ENCODE data around the gene CENATAC. TPM values are rescaled to one million over a fixed set of nuclear protein-coding genes. Genes with fewer than 3 reads are reported as not detected.

CENATAC gene
- total RNA-seq, 1 experiment from 2014 or later: 55.2 TPM

GRCh38 chr11:118971646-118972045, 26.3 kb upstream of the CENATAC start, which contains the start of gene FOXR1:
Gene FOXR1, plus strand, starts transcription at chr11:118971761. Its CDS starts 171 bp downstream, at chr11:118971932.
- no peaks in the 10 kb centered on the region for H3K4me1 ChIP-seq (ENCODE audit: insufficient read depth, low read length)
- no peak within 1 kb of the TSS for H2BK15ac ChIP-seq (ENCODE audit: low read depth, low read length)
- no peak within 1 kb of the TSS for H3K27ac Mint-ChIP-seq
- peaks cover 7% of the 10 kb centered on the region; the same call in 1 of the 2 replicates for H3K27me3 Mint-ChIP-seq (ENCODE audit: low read depth)
- no peaks in the 10 kb centered on the region for H3K23me2 ChIP-seq (ENCODE audit: insufficient read length, low read depth, low read length, poor library complexity, severe bottlenecking)
- no peak within 1 kb of the TSS for H3K56ac ChIP-seq (ENCODE audit: insufficient read length, low read depth, low read length)
- H3K9me3 ChIP-seq (ENCODE audit: control insufficient read depth, low read depth, low read length): no peaks in the 10 kb centered on the region
- no peak within 1 kb of the TSS for H3K9ac ChIP-seq (ENCODE audit: extremely low read depth, insufficient read length, low read length)
- H4K5ac ChIP-seq (ENCODE audit: insufficient read length, low read depth, low read length): no peak within 1 kb of the TSS
- no peak within 1 kb of the TSS for H3K4me2 ChIP-seq (ENCODE audit: insufficient read depth, insufficient read length, low read length)
- no peak for DNase-seq
- H4K91ac ChIP-seq (ENCODE audit: insufficient read length, low read depth, low read length): no peak within 1 kb of the TSS
- no CpG with 5 or more reads among the region's 33 CpGs for WGBS (ENCODE audit: extremely low coverage, insufficient read length, low lambda C conversion rate)
- no peak within 1 kb of the TSS for H3K4ac ChIP-seq (ENCODE audit: low read depth, low read length)
- H2BK12ac ChIP-seq (ENCODE audit: insufficient read length, low read depth, low read length): no peak within 1 kb of the TSS
- no peak within 1 kb of the TSS for H2BK120ac ChIP-seq (ENCODE audit: low read depth, low read length, poor library complexity, severe bottlenecking)
- H3K79me1 ChIP-seq (ENCODE audit: insufficient read depth, low read depth, low read length, poor library complexity, severe bottlenecking): no peaks in the 10 kb centered on the region
- TF ChIP-seq, protein P1, sequence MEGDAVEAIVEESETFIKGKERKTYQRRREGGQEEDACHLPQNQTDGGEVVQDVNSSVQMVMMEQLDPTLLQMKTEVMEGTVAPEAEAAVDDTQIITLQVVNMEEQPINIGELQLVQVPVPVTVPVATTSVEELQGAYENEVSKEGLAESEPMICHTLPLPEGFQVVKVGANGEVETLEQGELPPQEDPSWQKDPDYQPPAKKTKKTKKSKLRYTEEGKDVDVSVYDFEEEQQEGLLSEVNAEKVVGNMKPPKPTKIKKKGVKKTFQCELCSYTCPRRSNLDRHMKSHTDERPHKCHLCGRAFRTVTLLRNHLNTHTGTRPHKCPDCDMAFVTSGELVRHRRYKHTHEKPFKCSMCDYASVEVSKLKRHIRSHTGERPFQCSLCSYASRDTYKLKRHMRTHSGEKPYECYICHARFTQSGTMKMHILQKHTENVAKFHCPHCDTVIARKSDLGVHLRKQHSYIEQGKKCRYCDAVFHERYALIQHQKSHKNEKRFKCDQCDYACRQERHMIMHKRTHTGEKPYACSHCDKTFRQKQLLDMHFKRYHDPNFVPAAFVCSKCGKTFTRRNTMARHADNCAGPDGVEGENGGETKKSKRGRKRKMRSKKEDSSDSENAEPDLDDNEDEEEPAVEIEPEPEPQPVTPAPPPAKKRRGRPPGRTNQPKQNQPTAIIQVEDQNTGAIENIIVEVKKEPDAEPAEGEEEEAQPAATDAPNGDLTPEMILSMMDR (conservative IDR thresholded peaks at IDR 0.05): no peak
- H2AFZ ChIP-seq (ENCODE audit: low read length): no peak within 1 kb of the TSS
- H3K79me2 ChIP-seq (ENCODE audit: insufficient read depth, low read length): no peaks in the 10 kb centered on the region
- H2AK5ac ChIP-seq (ENCODE audit: insufficient read length, low read length): no peak within 1 kb of the TSS
- no peak within 1 kb of the TSS for H4K8ac ChIP-seq (replicated peaks; ENCODE audit: insufficient read length, low read depth, low read length)
- H2BK5ac ChIP-seq (ENCODE audit: insufficient read length, low read length): no peak within 1 kb of the TSS
- H3K9me3 Mint-ChIP-seq: peaks cover 0 to 2% of the 10 kb centered on the region in 2 experiments; a peak in 2 of 5 replicates
- H4K20me1 ChIP-seq (ENCODE audit: control insufficient read depth, insufficient read depth, insufficient read length): no peaks in the 10 kb centered on the region
- no peak within 1 kb of the TSS for H3K23ac ChIP-seq (ENCODE audit: insufficient read length, low read depth, low read length)
- H3K14ac ChIP-seq (ENCODE audit: insufficient read depth, low read length): no peak within 1 kb of the TSS
- no peaks in the 10 kb centered on the region for H3K36me3 Mint-ChIP-seq (ENCODE audit: insufficient read depth in 1 of 3, low read depth in 3 of 3)
- H3T11ph ChIP-seq (ENCODE audit: low read length): no peak within 1 kb of the TSS
- no peak within 1 kb of the TSS for H3K4me3 Mint-ChIP-seq
- no peaks in the 10 kb centered on the region for H3K4me1 Mint-ChIP-seq
- no peak within 1 kb of the TSS for H2BK20ac ChIP-seq (ENCODE audit: low read depth, low read length, poor library complexity, severe bottlenecking)
- no peaks in the 10 kb centered on the region for H3K27me3 ChIP-seq (ENCODE audit: insufficient read depth, low read length)
- H3K18ac ChIP-seq (ENCODE audit: insufficient read length, low read depth, low read length): no peak within 1 kb of the TSS
- H3K27ac ChIP-seq (ENCODE audit: insufficient read length, low read depth, low read length): no peak within 1 kb of the TSS
